Liver (tissue), 9 donors: Measurements from ENCODE around the gene ATP6V0D1. TPM values are rescaled to one million over a fixed set of nuclear protein-coding genes. Genes with fewer than 3 reads are reported as not detected.

Source experiments
- DNase-seq: peaks from one replicate; pipeline ENCODE4 v3.0.0-alpha.2; 2017; ENCODE audit warnings: low spot score
- H3K27ac ChIP-seq, 2 donors: one replicate each; pipeline ENCODE4 v1.7.0; 2013; ENCODE audit warnings: inconsistent platforms in 2 of 2, low read length in 2 of 2, control low read depth in 1 of 2, low read depth in 1 of 2, mild to moderate bottlenecking in 1 of 2
- H3K27me3 ChIP-seq, 4 donors: one replicate each; pipeline versions ENCODE4 v1.6.1 to v1.7.0; 2013; ENCODE audit warnings: low read length in 3 of 4, inconsistent platforms in 1 of 4, mild to moderate bottlenecking in 1 of 4, moderate library complexity in 1 of 4; ENCODE audit not compliant: control insufficient read depth in 4 of 4, insufficient read depth in 4 of 4
- H3K36me3 ChIP-seq, 4 donors: one replicate each; pipeline versions ENCODE4 v1.6.1 to v1.7.0; 2013; ENCODE audit warnings: low read length in 3 of 4, mild to moderate bottlenecking in 3 of 4, low read depth in 1 of 4, moderate library complexity in 1 of 4; ENCODE audit not compliant: control insufficient read depth in 4 of 4, insufficient read depth in 3 of 4
- H3K4me1 ChIP-seq, 4 donors: one replicate each; pipeline versions ENCODE4 v1.6.1 to v1.7.0; 2013; ENCODE audit warnings: low read length in 3 of 4, mild to moderate bottlenecking in 3 of 4, moderate library complexity in 1 of 4; ENCODE audit not compliant: control insufficient read depth in 4 of 4, insufficient read depth in 4 of 4
- H3K4me3 ChIP-seq, 3 donors: one replicate each; pipeline versions ENCODE4 v1.6.1 to v1.7.0; 2013; ENCODE audit warnings: low read length in 3 of 3, control low read depth in 1 of 3, low read depth in 1 of 3, mild to moderate bottlenecking in 1 of 3
- H3K9ac ChIP-seq, 2 donors: one replicate each; pipeline ENCODE4 v1.7.0; 2013; ENCODE audit warnings: low read length in 2 of 2, mild to moderate bottlenecking in 2 of 2, moderate library complexity in 2 of 2, control low read depth in 1 of 2, low read depth in 1 of 2
- H3K9me3 ChIP-seq, 4 donors: one replicate each; pipeline versions ENCODE4 v1.6.1 to v1.7.0; 2013; ENCODE audit warnings: low read length in 3 of 4; ENCODE audit not compliant: control insufficient read depth in 4 of 4
- EGR1 ChIP-seq, 2 donors: IDR thresholded peaks; 2 replicates each; pipeline ENCODE4 v1.6.1; 2016 to 2018; ENCODE audit warnings: antibody characterized with exemption in 2 of 2, low read depth in 2 of 2
- FOXA1 ChIP-seq: IDR thresholded peaks from 2 replicates; pipeline ENCODE4 v1.6.1; 2016; ENCODE audit warnings: antibody characterized with exemption
- FOXA2 ChIP-seq: IDR thresholded peaks from 2 replicates; pipeline ENCODE4 v1.6.1; 2016; ENCODE audit warnings: antibody characterized with exemption
- GABPA ChIP-seq, 2 donors: IDR thresholded peaks in 1 of 2; conservative IDR thresholded peaks in 1 of 2; 2 replicates each; pipeline ENCODE4 v1.6.1; 2016; ENCODE audit warnings: antibody characterized with exemption in 2 of 2, mild to moderate bottlenecking in 1 of 2, moderate library complexity in 1 of 2
- HNF4G ChIP-seq: IDR thresholded peaks from 2 replicates; pipeline ENCODE4 v1.6.1; 2016; ENCODE audit warnings: antibody characterized with exemption
- JUND ChIP-seq, 2 donors: IDR thresholded peaks; 2 replicates each; pipeline ENCODE4 v1.6.1; 2016; ENCODE audit warnings: antibody characterized with exemption in 2 of 2
- NR2F2 ChIP-seq: IDR thresholded peaks from 2 replicates; pipeline ENCODE4 v1.6.1; 2016; ENCODE audit warnings: antibody characterized with exemption
- RXRA ChIP-seq, 2 donors: IDR thresholded peaks; 2 replicates each; pipeline ENCODE4 v1.6.1; 2017 to 2018; ENCODE audit warnings: antibody characterized with exemption in 2 of 2, mild to moderate bottlenecking in 1 of 2
- SP1 ChIP-seq: IDR thresholded peaks from 2 replicates; pipeline ENCODE4 v1.6.1; 2018; ENCODE audit warnings: antibody characterized with exemption, mild to moderate bottlenecking
- TAF1 ChIP-seq: conservative IDR thresholded peaks from 2 replicates; pipeline ENCODE4 v1.6.1; 2016; ENCODE audit warnings: antibody characterized with exemption, mild to moderate bottlenecking
- YY1 ChIP-seq: IDR thresholded peaks from 2 replicates; pipeline ENCODE4 v1.6.1; 2016; ENCODE audit warnings: antibody characterized with exemption, mild to moderate bottlenecking
- whole genome bisulfite sequencing: extraction: QIAGEN DNeasy Blood & Tissue Kit; methylation state at CpG from one replicate; pipeline ENCODE4 v1.1.7; 2013; 5-methylcytosine and 5-hydroxymethylcytosine counted together
- polyA plus RNA-seq, 2 donors: library from polyadenylated mRNA; stranded (reverse) in 1 of 2; unstranded in 1 of 2; fragments of 200-250 nt in 1 of 2; fragments of >200 nt in 1 of 2; fragmentation: Nextera tagmentation in 1 of 2; extraction: Ambion mirVana in 1 of 2; gene quantifications; one replicate each; pipeline versions ENCODE4 v1.2.1 to v1.2.3, GENCODE V29; 2013 to 2015
- total RNA-seq, 2 donors: library from RNA; depleted of rRNA; stranded (reverse); fragments of >200 nt; gene quantifications; one replicate each; pipeline ENCODE4 v1.2.3, GENCODE V29; 2014
- TF ChIP-seq, protein P1 (sequence below): IDR thresholded peaks from 2 replicates; pipeline ENCODE4 v1.6.1; 2016; ENCODE audit warnings: antibody characterized with exemption
- TF ChIP-seq, protein P2 (sequence below): IDR thresholded peaks from 2 replicates; pipeline ENCODE4 v1.6.1; 2016; ENCODE audit warnings: antibody characterized with exemption
- TF ChIP-seq, protein P3 (sequence below): IDR thresholded peaks from 2 replicates; pipeline ENCODE4 v1.6.1; 2016; ENCODE audit warnings: antibody characterized with exemption
- donor health status: healthy.
- donor health status: healthy.
- donor health status: healthy.
- donor health status: healthy.
- donor health status: healthy.

The ATP6V0D1 gene
- total and polyA plus RNA-seq, 4 donors: 47.6 to 80.2 (median 66.6) TPM

GRCh38 chr16:67462279-67462655 is 18.7 kb downstream of the ATP6V0D1 start:
- H3K9ac ChIP-seq: no peak overlapping the region
- no peaks in the 10 kb centered on the region for H3K9me3 ChIP-seq
- H3K27me3 ChIP-seq: no peaks in the 10 kb centered on the region
- no peak overlapping the region for H3K4me3 ChIP-seq
- WGBS: 88% methylated on average over 5 of the region's 5 CpGs
- TF ChIP-seq, protein P1, sequence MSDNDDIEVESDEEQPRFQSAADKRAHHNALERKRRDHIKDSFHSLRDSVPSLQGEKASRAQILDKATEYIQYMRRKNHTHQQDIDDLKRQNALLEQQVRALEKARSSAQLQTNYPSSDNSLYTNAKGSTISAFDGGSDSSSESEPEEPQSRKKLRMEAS: no peak
- TF ChIP-seq SP1 (no peak), RXRA (IDR thresholded peaks at IDR 0.05) (no peak), EGR1 (IDR thresholded peaks at IDR 0.05; ENCODE audit: low read depth in 2 of 2) (no peak), TAF1 (no peak), YY1 (no peak), NR2F2 (no peak), HNF4G (no peak)
- TF ChIP-seq, protein P2, sequence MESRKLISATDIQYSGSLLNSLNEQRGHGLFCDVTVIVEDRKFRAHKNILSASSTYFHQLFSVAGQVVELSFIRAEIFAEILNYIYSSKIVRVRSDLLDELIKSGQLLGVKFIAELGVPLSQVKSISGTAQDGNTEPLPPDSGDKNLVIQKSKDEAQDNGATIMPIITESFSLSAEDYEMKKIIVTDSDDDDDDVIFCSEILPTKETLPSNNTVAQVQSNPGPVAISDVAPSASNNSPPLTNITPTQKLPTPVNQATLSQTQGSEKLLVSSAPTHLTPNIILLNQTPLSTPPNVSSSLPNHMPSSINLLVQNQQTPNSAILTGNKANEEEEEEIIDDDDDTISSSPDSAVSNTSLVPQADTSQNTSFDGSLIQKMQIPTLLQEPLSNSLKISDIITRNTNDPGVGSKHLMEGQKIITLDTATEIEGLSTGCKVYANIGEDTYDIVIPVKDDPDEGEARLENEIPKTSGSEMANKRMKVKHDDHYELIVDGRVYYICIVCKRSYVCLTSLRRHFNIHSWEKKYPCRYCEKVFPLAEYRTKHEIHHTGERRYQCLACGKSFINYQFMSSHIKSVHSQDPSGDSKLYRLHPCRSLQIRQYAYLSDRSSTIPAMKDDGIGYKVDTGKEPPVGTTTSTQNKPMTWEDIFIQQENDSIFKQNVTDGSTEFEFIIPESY: no peak
- TF ChIP-seq, protein P3, sequence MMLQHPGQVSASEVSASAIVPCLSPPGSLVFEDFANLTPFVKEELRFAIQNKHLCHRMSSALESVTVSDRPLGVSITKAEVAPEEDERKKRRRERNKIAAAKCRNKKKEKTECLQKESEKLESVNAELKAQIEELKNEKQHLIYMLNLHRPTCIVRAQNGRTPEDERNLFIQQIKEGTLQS: no peak
- peaks cover 22 to 58% (median 37%) of the 10 kb centered on the region in 4 donors for H3K4me1 ChIP-seq
- peaks cover 0 to 2% (median 0%) of the 10 kb centered on the region in 4 donors for H3K36me3 ChIP-seq
- DNase-seq: no peak
- no peak overlapping the region for H3K27ac ChIP-seq

DNA sequence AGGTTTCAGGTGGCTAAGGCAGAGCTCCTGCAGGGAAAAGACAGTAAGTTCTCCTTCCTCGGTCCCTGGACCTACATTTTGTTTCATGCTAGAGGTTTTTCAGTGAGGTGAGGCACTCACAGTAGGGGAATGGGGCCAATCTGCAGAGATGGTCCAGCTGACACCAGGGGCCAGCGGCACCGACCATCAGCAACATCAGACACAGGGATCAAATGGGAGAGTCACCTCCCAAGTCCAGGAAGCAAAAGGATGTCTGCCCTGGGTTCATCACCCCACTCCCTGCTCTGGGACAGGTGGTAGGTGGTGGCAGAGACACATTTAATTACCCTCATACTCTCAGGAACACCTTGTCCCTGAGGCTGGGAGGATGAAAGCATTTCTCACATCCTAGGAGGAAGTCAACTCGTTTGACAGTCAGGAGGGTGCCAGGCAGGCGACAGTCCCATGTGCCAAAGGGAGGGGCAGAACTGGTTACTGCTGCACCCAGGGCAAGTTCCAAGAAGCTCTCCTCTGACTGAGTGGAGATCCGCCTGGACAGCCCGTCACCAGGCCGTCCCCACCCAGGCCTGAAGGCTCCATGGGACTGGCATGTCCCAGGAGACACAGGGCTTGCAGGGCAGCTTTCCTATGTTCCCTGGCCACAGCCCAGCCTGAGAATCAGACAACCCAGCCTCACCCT is 19.2 kb downstream of the ATP6V0D1 start:
- TF ChIP-seq RXRA (IDR thresholded peaks at IDR 0.05) (no peak), SP1 (peak; percentile 8)
- 79% methylated on average over 8 of the region's 8 CpGs for WGBS
- Histone ChIP-seq H3K4me1 (peaks cover 22 to 59% (median 40%) of the 10 kb centered on the region in 4 donors), H3K4me3 (no peak overlapping the region), H3K9ac (no peak overlapping the region), H3K27me3 (no peaks in the 10 kb centered on the region), H3K27ac (no peak overlapping the region), H3K36me3 (peaks cover 0 to 2% (median 0%) of the 10 kb centered on the region in 4 donors), H3K9me3 (no peaks in the 10 kb centered on the region)
- no peak for DNase-seq

DNA sequence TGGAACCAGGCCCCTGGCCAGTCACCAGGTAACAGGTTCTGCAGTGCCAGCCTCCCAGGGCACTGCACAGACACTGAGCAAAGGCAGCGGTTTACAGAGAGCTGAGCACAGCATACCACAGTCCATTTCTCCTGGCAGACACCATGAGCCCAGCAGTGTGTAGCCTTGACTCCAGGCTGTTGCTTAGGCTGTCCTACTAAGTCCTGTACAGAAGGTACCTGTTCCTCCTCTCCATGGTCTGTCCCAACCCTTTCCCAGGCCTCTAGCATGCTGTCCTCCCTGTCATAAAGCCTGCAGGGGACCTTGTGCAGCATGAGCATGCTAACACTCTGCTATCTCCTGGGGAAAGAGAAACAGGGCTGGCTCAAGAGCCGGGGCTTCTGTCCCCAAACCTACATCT is 20.0 kb downstream of the ATP6V0D1 start:
- H3K27ac ChIP-seq: no peak overlapping the region
- peaks cover 22 to 62% (median 44%) of the 10 kb centered on the region in 4 donors for H3K4me1 ChIP-seq
- no peak overlapping the region for H3K4me3 ChIP-seq
- no peak for DNase-seq
- TF ChIP-seq, protein P1: no peak
- no peak for TF ChIP-seq GABPA (IDR thresholded peaks at IDR 0.05 in 1 of 2, conservative IDR thresholded peaks at IDR 0.05 in 1 of 2)
- TF ChIP-seq YY1: no peak
- TF ChIP-seq RXRA (IDR thresholded peaks at IDR 0.05): no peak
- no peak for TF ChIP-seq EGR1 (IDR thresholded peaks at IDR 0.05; ENCODE audit: low read depth in 2 of 2)
- no peak for TF ChIP-seq FOXA2
- no peak for TF ChIP-seq FOXA1
- no peak for TF ChIP-seq HNF4G
- no peak for TF ChIP-seq JUND (IDR thresholded peaks at IDR 0.05)
- WGBS: 83% methylated on average over 2 of the region's 2 CpGs
- no peaks in the 10 kb centered on the region for H3K9me3 ChIP-seq
- no peaks in the 10 kb centered on the region for H3K27me3 ChIP-seq
- H3K9ac ChIP-seq: no peak overlapping the region
- peaks cover 0 to 2% (median 0%) of the 10 kb centered on the region in 4 donors for H3K36me3 ChIP-seq
